ENCODE results near the gene DHRS3.

DNA sequence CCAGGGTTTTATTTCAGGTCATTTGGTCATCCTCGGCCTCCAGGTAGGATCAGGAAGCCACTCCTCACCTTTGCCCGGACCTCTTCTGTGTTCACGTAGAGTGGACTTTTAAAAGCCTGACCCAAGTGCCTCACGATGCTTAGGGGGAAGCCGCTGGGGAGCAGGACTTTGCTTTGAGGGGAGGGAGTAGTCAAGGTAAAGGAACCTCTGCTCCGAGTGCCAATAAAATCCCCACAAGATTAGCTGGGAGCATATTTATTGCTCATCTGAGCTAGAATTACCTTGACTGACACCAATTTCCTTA lies 603 bp upstream of the DHRS3 start:
- TF ChIP-seq YY1 (IDR thresholded peaks at IDR 0.05; ENCODE audit: insufficient read depth, insufficient read length) (no peak), SUZ12 (IDR thresholded peaks at IDR 0.05; ENCODE audit: extremely low read depth, insufficient read depth, insufficient read length) (no peak)
